H1 (cell line): ENCODE results near the gene AMBP. TPM values are rescaled to one million over a fixed set of nuclear protein-coding genes. Genes with fewer than 3 reads are reported as not detected.

Experiments
- JUND ChIP-seq: IDR thresholded peaks from 2 replicates; pipeline ENCODE4 v1.6.1; 2011; ENCODE audit warnings: mild to moderate bottlenecking, improper control_type of control experiment, low read length
- KDM4A ChIP-seq: IDR thresholded peaks from one replicate; pipeline ENCODE4 v1.7.1; 2012; ENCODE audit warnings: low read depth, mild to moderate bottlenecking, moderate library complexity, low read length, inconsistent platforms; ENCODE audit not compliant: severe bottlenecking
- POU5F1 ChIP-seq: IDR thresholded peaks from 2 replicates; pipeline ENCODE4 v1.6.1; 2011; ENCODE audit warnings: low read depth, mild to moderate bottlenecking, low read length, moderate library complexity
- polyA plus RNA-seq, 7 experiments: library from polyadenylated mRNA; depleted of rRNA in 3 of 7; stranded (reverse) in 5 of 7; unstranded in 2 of 7; fragments of >200 nt in 5 of 7; fragments of 200-250 nt in 2 of 7; gene quantifications; 1 replicate in 5 of 7; 2 replicates in 1 of 7; 4 replicates in 1 of 7; pipeline versions ENCODE4 v1.2.1 to v1.2.3, GENCODE V29; 2011 to 2013; ENCODE audit warnings: missing spikeins in 2 of 7, mixed read lengths in 2 of 7
- total RNA-seq: library from RNA; stranded (reverse); fragmentation: NEBNext Ultra II Directional; extraction: Animal tissue kit (Norgen Biotek cat#: 25700); gene quantifications from 2 replicates; pipeline ENCODE4 v1.2.1, GENCODE V29; 2021

AMBP gene
- total and polyA plus RNA-seq, 2 of the 8 experiments (the other 6 are each of a cell fraction or from before 2014, with no cell fraction given), result 3.0 to 4.0 TPM

DNA sequence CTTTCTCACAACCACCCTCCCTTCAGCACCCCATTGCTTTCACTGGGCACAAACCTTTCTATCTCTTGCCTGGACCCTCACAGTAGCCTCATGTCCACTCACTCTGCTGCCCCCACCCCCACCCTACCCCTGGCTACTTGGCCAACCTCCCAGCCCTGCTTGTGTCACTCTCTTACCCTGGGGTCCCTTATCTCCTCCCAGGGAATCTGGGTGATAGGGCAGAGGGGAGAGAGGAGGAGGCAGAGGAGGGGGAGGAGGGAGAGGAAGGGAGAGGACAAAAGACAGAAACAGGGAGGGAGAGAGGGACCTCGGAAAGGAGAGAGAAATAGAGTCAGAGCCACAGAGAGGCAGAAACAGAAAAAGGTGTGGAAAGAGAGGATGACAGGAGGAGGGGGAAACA, 46.0 kb upstream of the AMBP start (continued):
- no peak for TF ChIP-seq JUND
- TF ChIP-seq POU5F1, result no peak
- TF ChIP-seq KDM4A, result no peak
